ENCODE data around the gene COX7A2L.

DNA sequence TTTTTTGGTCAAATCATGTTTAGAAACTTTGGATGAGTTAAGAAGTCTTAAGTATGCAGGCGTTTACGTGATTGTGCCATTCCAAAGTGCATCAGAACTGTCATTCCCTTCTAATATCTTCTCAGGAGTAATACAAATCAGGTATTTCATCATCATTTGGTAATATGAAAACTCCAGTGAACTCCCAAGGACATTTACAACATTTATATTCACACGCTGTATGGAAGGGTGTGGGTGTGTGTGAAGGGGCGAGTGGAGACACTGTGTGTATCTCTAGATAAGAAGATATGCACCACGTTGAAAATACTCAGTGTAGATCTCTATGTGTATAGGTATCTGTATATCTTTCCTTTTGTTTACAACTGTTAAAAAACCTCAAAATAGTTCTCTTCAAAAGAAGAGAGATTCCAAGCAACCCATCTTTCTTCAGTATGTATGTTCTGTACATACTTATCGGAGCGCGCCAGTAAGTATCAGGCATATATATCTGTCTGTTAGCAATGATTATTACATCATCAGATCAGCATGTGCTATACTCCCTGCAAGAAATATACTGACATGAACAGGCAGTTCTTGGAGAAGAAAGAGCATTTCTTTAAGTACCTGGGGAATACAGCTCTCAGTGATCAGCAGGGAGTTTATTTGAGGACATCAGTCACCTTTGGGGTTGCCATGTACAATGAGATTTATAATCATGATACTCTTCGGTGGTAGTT, 29.3 kb downstream of the COX7A2L start:
- TF ChIP-seq ZNF274 (IDR thresholded peaks at IDR 0.05; ENCODE audit: low read depth, low read length): no peak
- no peak for TF ChIP-seq YY1 (IDR thresholded peaks at IDR 0.05; ENCODE audit: insufficient read depth, insufficient read length)

Measured in NT2/D1 (cell line).